HG03095 (cell line): ENCODE results near the gene PDCD7.

Experiments used
- ATAC-seq: cut with Tn5 transposase; IDR thresholded peaks from one replicate; pipeline ENCODE4 v1.9.1; 2021; ENCODE audit warnings: moderate library complexity; ENCODE audit not compliant: unreplicated experiment

Gene PDCD7

DNA sequence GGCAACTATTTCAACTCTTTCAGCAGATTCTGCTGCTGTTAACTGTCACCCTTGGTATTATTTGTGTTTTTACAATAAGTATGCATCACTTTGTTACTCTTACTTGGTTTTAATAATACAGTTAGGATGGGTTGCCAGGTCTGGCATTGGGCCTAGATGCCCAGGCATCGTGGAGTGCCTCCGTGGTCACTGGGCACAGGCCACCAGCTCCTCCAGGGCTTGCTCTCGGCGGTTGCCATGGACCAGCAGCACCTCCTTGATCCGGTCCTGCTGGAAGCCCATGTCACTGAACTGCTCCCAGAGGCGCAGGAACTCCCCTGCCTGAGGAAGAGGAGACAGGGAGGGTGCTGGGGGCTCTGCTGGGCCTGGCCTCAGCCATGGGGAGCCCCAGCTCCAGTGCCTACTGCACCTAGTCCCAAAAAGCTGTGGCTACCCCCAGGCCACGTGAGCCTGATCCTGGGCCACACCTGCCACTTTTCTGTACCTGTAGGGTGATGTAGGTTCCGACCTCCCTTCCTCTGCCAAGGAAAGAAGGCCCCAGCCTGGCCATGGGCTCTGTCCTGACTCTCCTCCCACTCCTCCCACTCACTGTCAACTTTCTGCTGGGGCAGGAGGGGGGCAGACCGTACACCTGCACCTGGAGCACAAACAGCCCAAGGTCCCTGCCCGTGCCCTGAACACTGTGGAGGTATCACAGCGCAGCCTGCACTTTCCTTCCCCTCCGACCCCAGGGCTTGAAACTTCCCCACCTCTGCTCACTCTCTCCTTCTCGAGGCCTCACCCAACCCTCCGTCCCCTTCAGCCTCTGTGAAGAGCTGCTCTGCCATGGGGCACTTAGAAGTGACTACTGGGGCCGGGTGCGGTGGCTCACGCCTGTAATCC lies 40.5 kb downstream of the PDCD7 start:
- ATAC-seq = no peak

DNA sequence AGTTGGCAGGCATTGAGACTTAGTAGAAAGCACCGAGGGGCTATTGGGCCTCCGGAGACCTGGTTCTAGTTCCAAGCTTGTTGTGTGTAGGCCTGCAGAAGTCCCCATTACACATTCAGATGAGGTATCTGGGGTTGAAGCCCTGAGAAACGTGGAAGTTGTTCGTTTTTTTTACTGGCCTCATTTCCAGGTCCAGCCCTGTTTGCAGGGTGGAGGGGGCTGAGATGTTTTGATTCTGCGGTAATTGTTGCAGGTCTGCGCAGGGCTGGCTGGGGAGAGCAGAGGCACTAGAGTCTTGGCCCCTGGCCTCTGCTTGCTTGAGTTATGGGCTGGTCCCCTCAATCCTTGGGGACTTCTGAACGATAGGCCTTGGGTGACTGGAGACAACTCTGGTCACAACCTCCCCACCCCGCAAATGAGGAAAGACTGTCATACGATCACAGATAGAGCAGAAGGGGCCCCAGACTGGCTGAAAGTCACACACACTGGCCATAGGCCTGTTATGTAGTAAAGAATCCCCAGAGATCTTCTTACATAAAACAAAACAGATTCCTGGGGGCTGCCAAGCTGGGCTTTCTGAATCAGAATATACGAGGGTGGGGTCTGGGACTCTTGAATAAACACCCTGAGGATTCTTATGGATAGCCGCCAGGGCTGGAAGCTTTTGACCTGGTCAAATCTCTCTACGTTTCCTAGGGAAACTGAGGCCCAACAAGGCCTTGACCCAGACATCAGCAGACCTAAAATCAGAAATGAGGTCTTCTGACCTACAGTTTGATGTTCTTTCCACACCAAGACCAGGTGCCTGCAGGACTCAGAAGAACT lies 41.5 kb downstream of the PDCD7 start:
- ATAC-seq = no peak

DNA sequence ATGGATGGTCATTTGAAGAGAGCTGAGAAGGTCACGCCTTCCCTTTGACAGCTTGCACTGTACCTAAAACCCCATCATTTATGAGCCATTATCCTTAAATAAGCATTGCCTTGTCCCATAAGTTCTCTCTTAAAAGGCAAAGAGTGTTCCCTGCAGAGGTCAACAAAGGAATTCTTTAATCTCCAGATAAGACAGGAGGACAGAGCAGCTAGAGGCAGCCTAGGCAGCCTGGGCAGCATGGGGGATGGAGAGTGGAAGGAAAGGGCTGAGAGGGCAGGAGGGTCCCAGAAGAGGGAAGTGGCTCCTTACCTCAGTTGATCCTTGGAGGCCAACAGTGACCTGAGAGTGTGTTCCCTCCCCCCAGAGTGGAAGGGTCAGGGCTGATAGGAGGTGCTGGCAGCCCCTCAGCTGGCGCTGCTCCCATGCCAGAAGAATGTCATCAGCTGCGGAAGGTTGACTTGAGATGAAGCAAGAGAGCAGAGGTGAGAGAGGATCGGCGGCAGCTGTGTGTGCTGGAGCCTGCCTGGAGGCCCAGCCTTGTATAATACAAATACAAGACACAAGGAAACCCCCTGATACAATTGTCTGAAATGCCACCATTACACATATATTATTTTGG lies 44.3 kb downstream of the PDCD7 start:
- no peak for ATAC-seq

DNA sequence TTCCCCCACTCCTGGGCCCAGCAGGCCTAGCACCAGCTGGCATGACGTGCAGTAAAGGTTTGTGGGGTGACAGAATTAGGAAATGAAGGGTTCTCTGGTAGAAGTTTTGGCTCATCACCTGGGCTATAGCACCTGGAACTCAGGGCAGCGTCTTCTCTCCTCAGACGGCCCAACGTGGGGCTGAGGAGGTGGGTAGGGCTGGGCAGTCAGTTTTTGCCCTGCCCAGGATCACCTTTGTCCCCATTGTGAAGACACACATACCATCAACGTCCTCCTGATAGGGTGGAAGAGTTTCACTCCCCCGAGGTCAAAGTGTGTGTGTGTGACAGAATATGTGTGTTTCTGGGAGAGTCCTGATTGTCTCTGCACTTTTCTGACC lies 45.0 kb downstream of the PDCD7 start:
- ATAC-seq = no peak

DNA sequence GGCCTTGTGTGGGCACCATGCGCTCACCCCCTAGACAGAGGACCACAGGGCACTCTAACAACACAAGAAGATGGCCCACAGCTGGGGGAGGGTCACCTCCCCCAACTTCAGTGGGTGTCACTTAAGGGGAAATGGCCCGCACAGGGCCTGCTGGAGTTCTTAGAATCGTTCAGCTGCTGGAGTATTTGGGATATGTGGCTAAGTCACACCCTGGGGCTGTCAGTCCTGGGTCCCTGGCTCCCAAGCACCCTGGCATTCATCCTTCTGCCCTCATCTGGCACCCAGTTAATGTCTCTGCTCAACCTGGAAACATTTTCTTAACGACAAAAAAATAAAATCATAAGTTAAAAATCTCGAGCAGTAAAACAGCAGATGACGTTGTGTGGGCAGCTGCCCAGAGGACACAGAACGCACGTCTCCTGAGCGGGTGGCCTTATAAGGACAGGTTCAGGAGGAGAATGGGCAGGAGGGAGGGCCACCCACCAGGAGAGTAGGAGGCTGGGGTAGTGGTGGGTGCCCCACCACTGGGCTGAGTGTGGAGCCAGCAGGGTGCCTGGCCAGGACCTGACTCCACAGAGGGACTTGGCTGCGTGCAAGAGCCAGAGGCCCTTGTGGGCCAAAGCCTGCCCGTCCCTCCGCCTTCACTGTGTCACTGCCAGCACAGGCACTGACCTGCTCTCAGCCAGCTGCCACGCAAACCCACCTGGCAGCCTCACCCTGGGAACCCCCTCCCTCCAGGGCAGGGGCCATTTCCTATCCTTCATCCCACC lies 45.5 kb downstream of the PDCD7 start:
- ATAC-seq = no peak

DNA sequence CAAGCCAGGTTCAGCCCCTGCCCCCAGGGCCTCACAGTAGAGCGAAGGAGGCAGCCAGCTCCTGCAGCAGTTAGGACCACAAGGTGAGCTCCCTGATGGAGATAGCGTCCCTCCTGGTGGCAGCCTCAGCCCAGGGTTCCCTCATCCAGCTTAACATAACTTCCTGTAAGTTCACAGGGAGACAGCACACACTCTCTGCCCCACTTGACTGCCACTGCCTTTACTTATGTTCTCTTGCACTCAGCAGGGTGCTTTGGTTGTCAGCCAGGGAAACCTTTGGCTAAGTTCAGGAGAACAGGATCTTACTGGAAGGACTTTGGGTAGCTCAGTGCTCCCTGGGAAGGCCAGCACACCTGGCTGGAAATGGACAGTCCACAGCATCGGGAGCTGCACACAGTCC lies 46.2 kb downstream of the PDCD7 start:
- ATAC-seq = no peak

DNA sequence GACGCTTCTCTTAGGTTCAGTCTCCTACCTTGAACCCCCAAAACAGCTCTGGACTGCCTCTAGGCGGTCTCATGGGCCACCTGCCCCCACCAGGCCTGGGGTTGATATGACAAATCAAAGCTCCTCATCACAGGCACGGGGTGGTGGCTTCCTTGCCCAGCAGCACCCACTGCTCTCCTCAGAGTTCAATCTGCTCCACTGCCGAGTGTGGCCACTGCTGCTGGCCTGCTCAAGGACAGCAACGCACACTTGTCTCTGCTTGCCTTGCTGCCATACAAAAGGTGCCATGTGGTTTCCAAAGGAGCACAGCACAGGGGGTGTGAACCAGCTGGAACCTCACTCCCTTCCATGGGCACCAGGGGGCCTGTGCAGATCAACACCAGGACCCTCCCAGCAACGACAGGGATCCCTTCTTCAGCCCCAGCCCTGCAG lies 46.9 kb downstream of the PDCD7 start:
- ATAC-seq = no peak

DNA sequence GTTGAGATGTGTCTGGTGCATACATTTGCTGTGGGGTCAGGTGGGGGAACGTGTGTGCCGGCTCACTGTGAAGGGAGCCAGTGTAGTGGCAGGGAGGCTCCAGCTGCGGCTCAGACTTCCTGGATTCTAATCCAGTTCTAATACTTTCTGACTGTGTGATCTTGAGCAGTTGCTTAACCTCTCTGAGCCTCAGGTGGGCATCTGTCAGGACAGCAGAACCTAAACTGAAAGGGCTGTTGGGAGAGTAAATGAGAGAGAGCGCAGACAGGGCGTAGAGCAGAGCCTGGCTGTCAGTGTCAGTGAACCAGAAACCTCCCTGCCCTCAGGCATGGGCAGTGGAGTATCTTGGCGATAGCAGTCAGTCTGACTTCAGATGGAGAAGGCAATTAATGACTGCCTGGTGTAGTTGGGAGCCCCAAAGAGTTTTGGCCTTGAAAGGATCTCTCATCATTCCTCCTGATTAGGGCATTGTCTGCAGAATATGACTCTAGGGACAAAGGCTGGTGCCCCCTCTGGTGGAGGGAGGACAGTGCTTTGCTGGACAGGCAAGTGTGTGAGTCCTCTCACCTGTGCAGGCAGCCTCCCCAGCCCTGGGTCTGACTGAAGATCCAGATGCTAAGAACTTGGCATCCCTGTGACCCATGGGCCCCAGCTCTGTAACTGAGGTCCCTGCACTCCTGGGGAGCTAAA lies 47.5 kb downstream of the PDCD7 start:
- ATAC-seq = no peak

DNA sequence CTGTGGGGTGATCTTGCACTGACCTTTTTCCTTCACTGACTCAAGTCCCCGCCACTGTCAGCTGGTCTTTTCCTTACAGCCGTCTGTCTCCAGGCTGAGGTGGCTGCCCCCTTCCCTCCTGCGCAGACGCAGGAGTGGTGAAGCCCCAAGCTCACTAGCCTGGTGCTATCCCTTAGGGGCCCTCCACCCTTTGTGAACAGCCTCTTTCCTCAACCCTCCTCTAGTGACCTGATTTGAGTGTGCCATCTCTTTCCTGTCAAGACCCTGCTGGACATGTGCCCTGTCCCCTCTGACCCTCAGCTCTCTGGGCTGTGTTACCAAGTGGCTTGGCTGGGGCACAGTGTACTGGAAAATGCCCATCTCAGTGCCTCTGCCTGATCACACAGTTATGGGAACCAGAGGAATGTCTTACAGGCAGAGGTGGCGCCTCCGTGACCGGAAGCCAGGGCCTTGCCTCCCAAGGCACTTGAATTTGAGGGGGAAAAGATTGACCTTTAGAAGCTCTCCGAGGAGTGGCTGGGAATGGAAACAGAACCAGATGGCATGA lies 48.3 kb downstream of the PDCD7 start:
- no peak for ATAC-seq

DNA sequence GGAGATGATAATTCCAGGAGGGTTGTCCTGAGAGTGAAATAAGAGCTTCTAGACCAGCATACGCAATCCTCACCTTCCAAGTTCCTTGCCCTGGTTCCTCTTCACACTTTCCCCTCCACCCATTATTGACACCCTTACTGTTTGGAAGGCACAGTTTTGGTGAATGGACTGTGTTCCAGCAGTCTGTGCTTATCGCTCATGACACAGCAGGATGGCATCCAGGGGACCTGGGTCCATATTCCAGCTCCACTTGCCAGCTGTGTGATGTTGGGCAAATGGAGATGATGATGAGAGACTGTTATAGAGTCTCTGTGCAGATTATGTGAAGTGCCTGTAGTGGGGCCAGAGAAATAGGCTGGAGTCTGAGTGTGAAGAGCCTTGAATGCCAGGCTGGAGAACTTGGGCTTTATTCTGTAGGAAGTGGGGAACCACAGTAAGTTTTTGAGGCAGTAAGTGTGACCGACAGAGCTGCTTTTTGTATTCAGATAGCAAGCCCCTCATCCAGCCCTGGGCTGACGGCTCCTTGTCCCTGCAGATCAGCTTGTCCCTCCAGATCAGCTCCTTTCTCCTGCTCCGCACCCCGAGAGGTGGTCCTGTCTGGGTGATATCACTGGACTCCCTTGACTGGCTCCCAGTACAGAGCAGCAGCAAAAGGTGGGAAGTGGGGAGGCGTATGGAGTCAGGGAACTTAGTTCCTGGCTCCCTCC lies 49.0 kb downstream of the PDCD7 start:
- no peak for ATAC-seq

DNA sequence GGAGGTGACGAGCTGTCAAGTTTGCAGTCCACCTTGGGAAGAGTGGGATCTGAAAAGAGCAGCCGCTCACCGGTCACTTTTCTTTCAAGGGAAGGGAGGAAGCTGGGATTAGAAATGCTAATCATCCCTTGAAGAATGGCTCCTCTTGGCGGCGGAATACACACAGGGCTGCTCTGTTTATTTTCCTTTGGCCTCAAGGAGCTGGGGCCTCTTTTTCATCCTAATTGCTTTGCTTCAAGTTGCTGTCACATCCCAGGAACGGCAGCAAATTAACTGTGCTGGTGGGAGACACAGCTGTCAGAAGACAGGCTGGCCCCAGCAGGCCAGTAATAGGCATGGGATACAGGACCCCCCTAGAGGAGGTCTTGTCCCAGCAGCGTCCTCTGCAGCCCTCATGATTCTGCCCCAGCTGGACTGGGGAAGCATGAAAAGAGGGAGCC lies 50.3 kb downstream of the PDCD7 start:
- ATAC-seq = no peak

DNA sequence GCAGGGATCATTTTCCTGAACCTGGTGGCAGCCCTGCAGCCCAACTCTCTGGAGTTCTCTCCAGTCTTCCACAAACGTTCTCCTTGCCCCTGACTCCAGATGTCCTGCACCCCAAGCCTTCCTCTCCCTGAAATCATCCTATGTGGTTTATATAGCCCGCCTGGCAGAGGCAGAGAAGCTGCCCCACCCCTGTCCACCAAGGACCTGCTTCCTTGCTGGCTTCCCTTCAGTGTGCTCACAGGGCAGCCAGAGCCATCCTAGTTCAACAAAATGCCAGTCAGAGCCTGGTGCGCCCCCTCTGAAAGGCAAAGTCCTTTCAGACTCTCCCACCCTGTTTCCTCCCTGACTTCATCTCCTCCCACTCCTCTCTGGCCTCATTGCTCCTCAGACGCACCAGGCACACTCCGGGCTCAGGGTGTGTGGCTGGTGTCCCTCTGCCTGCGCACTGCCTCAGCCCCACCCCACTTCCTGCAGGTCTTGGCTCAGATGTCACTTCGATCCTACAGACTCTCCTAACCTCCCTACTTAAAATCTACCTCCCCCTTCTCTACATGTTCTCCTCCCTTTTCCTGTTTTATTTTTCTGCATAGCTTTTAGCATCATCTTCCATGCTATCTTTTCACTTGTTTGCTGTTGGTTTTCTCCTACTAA lies 51.2 kb downstream of the PDCD7 start:
- ATAC-seq = no peak

DNA sequence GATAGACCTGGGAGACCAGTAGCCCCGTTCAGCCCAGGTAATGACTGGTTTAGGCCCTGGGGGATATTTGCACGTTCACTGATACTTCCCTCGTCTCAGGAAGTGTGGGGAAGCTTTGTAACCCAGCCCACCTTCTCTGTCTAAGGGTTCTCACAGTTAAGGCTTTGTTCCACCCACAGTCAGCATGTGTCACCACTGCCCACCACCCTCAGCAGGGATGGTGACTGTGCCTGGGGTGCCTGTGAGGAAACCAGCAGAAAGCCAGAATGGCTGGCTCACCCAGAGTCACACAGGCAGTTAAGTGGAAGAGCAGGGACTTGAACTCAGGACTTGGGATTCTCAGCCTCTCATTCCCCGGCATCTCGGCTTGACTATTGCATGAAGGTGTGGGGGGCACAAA lies 51.9 kb downstream of the PDCD7 start:
- no peak for ATAC-seq

DNA sequence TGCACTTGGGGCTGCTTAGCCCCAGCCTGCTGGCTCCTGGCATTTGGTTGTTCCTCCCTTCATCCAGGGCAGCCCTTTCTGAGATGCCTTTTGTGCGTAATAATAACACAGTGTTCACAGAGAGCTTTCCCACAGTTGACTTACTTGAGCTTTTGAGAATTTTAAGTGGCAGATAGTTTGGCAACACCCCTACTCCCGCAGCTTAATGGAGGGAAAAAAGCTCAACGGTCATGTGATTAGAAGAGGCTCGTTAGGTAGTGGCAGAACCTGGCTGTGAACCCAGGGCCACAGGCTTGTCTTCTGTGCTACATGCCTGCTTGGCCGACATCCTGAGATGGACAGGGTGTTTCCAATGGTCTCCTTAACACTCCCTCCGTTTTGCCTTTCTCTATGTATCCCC lies 52.3 kb downstream of the PDCD7 start:
- ATAC-seq = no peak

DNA sequence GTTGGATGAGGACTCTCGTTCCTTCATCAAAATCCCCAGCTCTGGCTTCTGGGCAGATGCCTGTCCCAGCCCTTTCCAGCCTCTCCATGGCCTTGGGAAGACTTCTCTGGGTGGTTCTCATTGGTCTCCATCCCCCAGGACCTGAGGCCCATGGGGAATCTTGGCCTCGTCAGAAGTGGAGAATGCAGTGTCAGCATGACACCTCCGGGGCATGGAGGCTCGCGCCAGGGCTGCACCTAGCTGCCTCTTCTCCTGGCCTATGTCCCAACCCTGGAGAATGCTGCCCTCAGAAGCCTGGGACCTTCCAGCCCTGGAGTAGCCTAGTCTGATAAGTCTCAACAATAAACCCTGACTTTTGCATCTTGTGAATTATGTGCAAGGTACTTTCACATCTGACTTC lies 54.0 kb downstream of the PDCD7 start:
- no peak for ATAC-seq

DNA sequence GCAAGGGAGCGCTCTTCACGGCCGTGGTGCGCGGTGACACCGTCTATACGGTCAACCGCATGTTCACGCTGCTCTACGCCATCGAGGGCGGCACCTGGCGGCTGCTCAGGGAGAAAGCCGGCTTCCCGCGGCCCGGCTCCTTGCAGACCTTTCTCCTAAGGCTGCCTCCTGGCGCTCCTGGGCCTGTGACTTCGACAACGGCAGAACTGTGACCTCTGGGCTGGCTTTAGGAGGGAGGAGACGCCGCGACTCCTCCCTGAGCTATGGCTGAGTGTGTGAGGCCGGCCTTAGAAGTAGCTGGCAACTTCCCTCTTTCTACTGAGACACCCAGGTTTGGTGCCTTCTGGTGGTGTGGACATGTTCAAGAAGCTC lies 55.6 kb downstream of the PDCD7 start:
- no peak for ATAC-seq

DNA sequence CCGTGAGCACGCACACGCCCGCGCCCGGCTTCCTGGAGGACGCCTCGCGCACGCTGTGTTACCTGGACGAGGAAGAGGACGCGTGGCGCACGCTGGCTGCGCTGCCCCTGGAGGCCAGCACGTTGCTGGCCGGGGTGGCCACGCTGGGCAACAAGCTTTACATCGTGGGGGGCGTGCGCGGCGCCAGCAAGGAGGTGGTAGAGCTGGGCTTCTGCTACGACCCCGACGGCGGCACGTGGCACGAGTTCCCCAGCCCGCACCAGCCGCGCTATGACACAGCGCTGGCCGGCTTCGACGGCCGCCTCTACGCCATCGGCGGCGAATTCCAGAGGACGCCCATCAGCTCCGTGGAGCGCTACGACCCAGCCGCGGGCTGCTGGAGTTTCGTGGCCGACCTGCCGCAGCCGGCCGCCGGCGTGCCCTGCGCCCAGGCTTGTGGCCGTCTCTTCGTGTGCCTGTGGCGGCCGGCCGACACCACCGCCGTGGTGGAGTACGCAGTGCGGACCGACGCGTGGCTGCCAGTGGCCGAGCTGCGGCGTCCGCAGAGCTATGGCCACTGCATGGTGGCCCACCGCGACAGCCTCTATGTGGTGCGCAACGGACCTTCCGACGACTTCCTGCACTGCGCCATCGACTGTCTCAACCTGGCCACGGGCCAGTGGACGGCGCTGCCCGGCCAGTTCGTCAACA lies 56.2 kb downstream of the PDCD7 start:
- ATAC-seq = no peak

DNA sequence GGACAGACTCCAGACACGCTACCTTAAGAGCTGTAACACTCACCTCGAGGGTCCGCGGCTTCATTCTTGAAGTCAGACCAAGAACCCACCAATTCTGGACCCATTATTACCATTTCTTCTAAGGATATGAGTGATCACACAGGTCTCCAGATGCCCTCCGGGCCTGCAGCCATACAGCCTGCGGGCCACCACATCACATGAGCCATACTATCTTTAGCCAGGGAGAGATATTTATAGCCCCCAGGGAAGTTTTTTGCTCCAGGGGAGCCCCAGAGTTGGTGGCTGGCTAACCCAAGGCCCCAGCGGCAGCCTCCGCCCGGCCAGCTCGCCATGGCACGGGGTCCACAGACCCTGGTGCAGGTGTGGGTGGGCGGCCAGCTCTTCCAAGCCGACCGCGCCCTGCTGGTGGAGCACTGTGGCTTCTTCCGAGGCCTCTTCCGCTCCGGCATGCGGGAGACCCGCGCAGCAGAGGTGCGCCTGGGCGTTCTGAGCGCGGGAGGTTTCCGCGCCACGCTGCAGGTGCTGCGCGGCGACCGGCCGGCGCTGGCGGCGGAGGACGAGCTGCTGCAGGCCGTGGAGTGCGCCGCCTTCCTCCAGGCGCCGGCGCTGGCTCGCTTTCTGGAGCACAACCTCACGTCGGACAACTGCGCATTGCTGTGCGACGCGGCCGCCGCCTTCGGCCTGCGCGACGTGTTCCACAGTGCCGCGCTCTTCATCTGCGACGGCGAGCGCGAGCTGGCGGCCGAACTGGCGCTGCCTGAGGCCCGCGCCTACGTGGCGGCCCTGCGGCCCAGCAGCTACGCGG lies 56.9 kb downstream of the PDCD7 start, which contains the start of gene KBTBD13:
TSS of gene KBTBD13 (plus strand) at position 261 of the 805 bp plus-strand sequence. CDS start at position 331, 70 bp downstream.
- no peak for ATAC-seq
